K562 (cell line): Measurements from ENCODE around the gene SDS.

Experiments
- FOXA3 ChIP-seq, 2 experiments: fragments of 450-650 bp in 1 of 2; sonication (generic) in 1 of 2; formaldehyde crosslinking; IDR thresholded peaks in 1 of 2; conservative IDR thresholded peaks in 1 of 2; 2 replicates each; pipeline versions ENCODE4 v1.4.0 to v1.8.0; 2020 to 2022; ENCODE audit warnings: mild to moderate bottlenecking in 2 of 2, missing genetic modification reagents in 1 of 2
- REST ChIP-seq, 2 experiments: fragments of 450-650 bp; formaldehyde crosslinking in 1 of 2; IDR thresholded peaks; 2 replicates each; pipeline versions ENCODE4 v1.4.0 to v1.6.1; 2014 to 2020; ENCODE audit warnings: mild to moderate bottlenecking in 2 of 2, borderline replicate concordance in 1 of 2, low read depth in 1 of 2

- TF ChIP-seq FOXA3 (CRISPR knock-in tag; conservative IDR thresholded peaks at IDR 0.05 in 1 of 2, IDR thresholded peaks at IDR 0.05 in 1 of 2) (no peak), REST (IDR thresholded peaks at IDR 0.05; ENCODE audit: borderline replicate concordance) (no peak; the same call in 1 of the 2 replicates), REST (CRISPR knock-in tag; IDR thresholded peaks at IDR 0.05; ENCODE audit: low read depth) (no peak)
These were observed 43.5 kb downstream of the SDS start for GRCh38 chr12:113359939-113360748.
